HEK293 (cell line): ENCODE results near the gene TLCD3A.

Experiments used
- BCL6B ChIP-seq: fragments of 450-650 bp; formaldehyde crosslinking; IDR thresholded peaks from 2 replicates; pipeline ENCODE4 v1.5.1; 2017; ENCODE audit warnings: missing biosample characterization, missing genetic modification characterization
- GLIS1 ChIP-seq: fragments of 450-650 bp; formaldehyde crosslinking; IDR thresholded peaks from 2 replicates; pipeline ENCODE4 v1.5.1; 2016; ENCODE audit warnings: missing biosample characterization, missing genetic modification characterization
- GLIS2 ChIP-seq: fragments of 450-650 bp; formaldehyde crosslinking; IDR thresholded peaks from 2 replicates; pipeline ENCODE4 v1.5.1; 2016; ENCODE audit warnings: missing biosample characterization, missing genetic modification characterization
- HOXC10 ChIP-seq: sonication (generic); formaldehyde crosslinking; IDR thresholded peaks from 2 replicates; pipeline ENCODE4 v1.8.1; 2023; ENCODE audit warnings: mild to moderate bottlenecking, missing genetic modification reagents
- KLF1 ChIP-seq: fragments of 450-650 bp; formaldehyde crosslinking; IDR thresholded peaks from 2 replicates; pipeline ENCODE4 v1.5.1; 2016; ENCODE audit warnings: missing biosample characterization, missing genetic modification characterization
- KLF7 ChIP-seq: fragments of 450-650 bp; formaldehyde crosslinking; IDR thresholded peaks from 2 replicates; pipeline ENCODE4 v1.5.1; 2016; ENCODE audit warnings: missing biosample characterization, missing genetic modification characterization, borderline replicate concordance
- MYNN ChIP-seq: fragments of 450-650 bp; formaldehyde crosslinking; IDR thresholded peaks from 2 replicates; pipeline ENCODE4 v1.5.1; 2016; ENCODE audit warnings: missing biosample characterization, missing genetic modification characterization, borderline replicate concordance
- PRDM2 ChIP-seq: fragments of 450-650 bp; formaldehyde crosslinking; IDR thresholded peaks from 2 replicates; pipeline ENCODE4 v1.5.1; 2016; ENCODE audit warnings: missing biosample characterization, missing genetic modification characterization, borderline replicate concordance
- YY2 ChIP-seq: fragments of 450-650 bp; formaldehyde crosslinking; IDR thresholded peaks from 2 replicates; pipeline ENCODE4 v1.5.1; 2016; ENCODE audit warnings: missing biosample characterization, missing genetic modification characterization
- ZFHX2 ChIP-seq: fragments of 450-650 bp; formaldehyde crosslinking; conservative IDR thresholded peaks from 2 replicates; pipeline ENCODE4 v1.5.1; 2016; ENCODE audit warnings: missing biosample characterization, missing genetic modification characterization
- ZIC2 ChIP-seq: fragments of 450-650 bp; formaldehyde crosslinking; IDR thresholded peaks from 2 replicates; pipeline ENCODE4 v1.5.1; 2016; ENCODE audit warnings: missing biosample characterization, missing genetic modification characterization
- ZNF10 ChIP-seq: fragments of 450-650 bp; formaldehyde crosslinking; IDR thresholded peaks from 2 replicates; pipeline ENCODE4 v1.5.1; 2017; ENCODE audit warnings: missing biosample characterization, missing genetic modification characterization
- ZNF148 ChIP-seq: fragments of 450-650 bp; formaldehyde crosslinking; IDR thresholded peaks from 2 replicates; pipeline ENCODE4 v1.5.0; 2017; ENCODE audit warnings: missing biosample characterization, missing genetic modification characterization, borderline replicate concordance
- ZNF211 ChIP-seq: fragments of 450-650 bp; formaldehyde crosslinking; IDR thresholded peaks from 2 replicates; pipeline ENCODE4 v1.5.1; 2016; ENCODE audit warnings: low read depth, missing biosample characterization, missing genetic modification characterization
- ZNF23 ChIP-seq: fragments of 450-650 bp; formaldehyde crosslinking; IDR thresholded peaks from 2 replicates; pipeline ENCODE4 v1.5.1; 2016; ENCODE audit warnings: missing biosample characterization, missing genetic modification characterization, borderline replicate concordance
- ZNF324 ChIP-seq: fragments of 450-650 bp; formaldehyde crosslinking; IDR thresholded peaks from 2 replicates; pipeline ENCODE4 v1.5.1; 2016; ENCODE audit warnings: missing biosample characterization, missing genetic modification characterization
- ZNF335 ChIP-seq: fragments of 450-650 bp; formaldehyde crosslinking; conservative IDR thresholded peaks from 2 replicates; pipeline ENCODE4 v1.5.1; 2016; ENCODE audit warnings: missing biosample characterization, missing genetic modification characterization
- ZNF433 ChIP-seq: fragments of 450-650 bp; formaldehyde crosslinking; IDR thresholded peaks from 2 replicates; pipeline ENCODE4 v1.5.1; 2016; ENCODE audit warnings: missing biosample characterization, missing genetic modification characterization, low read depth
- ZNF48 ChIP-seq: fragments of 450-650 bp; formaldehyde crosslinking; IDR thresholded peaks from 2 replicates; pipeline ENCODE4 v1.5.1; 2016; ENCODE audit warnings: missing biosample characterization, missing genetic modification characterization
- ZNF488 ChIP-seq: fragments of 450-650 bp; formaldehyde crosslinking; IDR thresholded peaks from 2 replicates; pipeline ENCODE4 v1.5.1; 2016; ENCODE audit warnings: missing biosample characterization, missing genetic modification characterization
- ZNF544 ChIP-seq: fragments of 450-650 bp; formaldehyde crosslinking; IDR thresholded peaks from 2 replicates; pipeline ENCODE4 v1.5.0; 2017; ENCODE audit warnings: missing biosample characterization, missing genetic modification characterization
- ZNF555 ChIP-seq: fragments of 450-650 bp; formaldehyde crosslinking; conservative IDR thresholded peaks from 2 replicates; pipeline ENCODE4 v1.5.1; 2017; ENCODE audit warnings: missing biosample characterization, mild to moderate bottlenecking, missing genetic modification characterization, inconsistent platforms
- ZNF654 ChIP-seq: fragments of 450-650 bp; formaldehyde crosslinking; IDR thresholded peaks from 2 replicates; pipeline ENCODE4 v1.5.1; 2016; ENCODE audit warnings: low read depth, missing biosample characterization, missing genetic modification characterization
- ZNF701 ChIP-seq: fragments of 450-650 bp; formaldehyde crosslinking; IDR thresholded peaks from 2 replicates; pipeline ENCODE4 v1.5.1; 2016; ENCODE audit warnings: missing biosample characterization, missing genetic modification characterization
- TF ChIP-seq, protein P1 (sequence below): fragments of 450-650 bp; formaldehyde crosslinking; IDR thresholded peaks from 2 replicates; pipeline ENCODE4 v1.5.1; 2016; ENCODE audit warnings: missing biosample characterization, missing genetic modification characterization
- TF ChIP-seq, protein P2 (sequence below): fragments of 450-650 bp; formaldehyde crosslinking; IDR thresholded peaks from 2 replicates; pipeline ENCODE4 v1.5.1; 2016; ENCODE audit warnings: missing biosample characterization, missing genetic modification characterization

Gene TLCD3A

GRCh38 chr17:751269-752001, 19.0 kb downstream of the TLCD3A start (continued):
- no peak for TF ChIP-seq ZNF555 (tag by site-specific recombination)
- peak; percentile 54 for TF ChIP-seq GLIS2 (tag by site-specific recombination)
- TF ChIP-seq ZNF433 (tag by site-specific recombination): no peak
- TF ChIP-seq, protein P1, sequence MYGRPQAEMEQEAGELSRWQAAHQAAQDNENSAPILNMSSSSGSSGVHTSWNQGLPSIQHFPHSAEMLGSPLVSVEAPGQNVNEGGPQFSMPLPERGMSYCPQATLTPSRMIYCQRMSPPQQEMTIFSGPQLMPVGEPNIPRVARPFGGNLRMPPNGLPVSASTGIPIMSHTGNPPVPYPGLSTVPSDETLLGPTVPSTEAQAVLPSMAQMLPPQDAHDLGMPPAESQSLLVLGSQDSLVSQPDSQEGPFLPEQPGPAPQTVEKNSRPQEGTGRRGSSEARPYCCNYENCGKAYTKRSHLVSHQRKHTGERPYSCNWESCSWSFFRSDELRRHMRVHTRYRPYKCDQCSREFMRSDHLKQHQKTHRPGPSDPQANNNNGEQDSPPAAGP (tag by site-specific recombination): peak; percentile 28; the same call in 1 of the 2 replicates
- TF ChIP-seq ZNF544 (tag by site-specific recombination): no peak
- no peak for TF ChIP-seq BCL6B (tag by site-specific recombination)
- TF ChIP-seq ZFHX2 (tag by site-specific recombination): peak; percentile 9; the same call in 1 of the 2 replicates
- TF ChIP-seq ZNF701: no peak
- TF ChIP-seq GLIS1 (tag by site-specific recombination): peak; percentile 72
- TF ChIP-seq HOXC10 (CRISPR knock-in tag): no peak
- TF ChIP-seq MYNN: no peak
- TF ChIP-seq ZNF488 (tag by site-specific recombination): no peak
- no peak for TF ChIP-seq ZNF23 (tag by site-specific recombination)
- no peak for TF ChIP-seq KLF1 (tag by site-specific recombination)
- TF ChIP-seq ZNF148 (tag by site-specific recombination): no peak
- TF ChIP-seq ZNF211 (tag by site-specific recombination): no peak
- no peak for TF ChIP-seq YY2 (tag by site-specific recombination)
- TF ChIP-seq ZNF10 (tag by site-specific recombination): no peak
- TF ChIP-seq ZNF654 (tag by site-specific recombination): no peak
- peak; percentile 60 for TF ChIP-seq ZIC2
- no peak for TF ChIP-seq ZNF48 (tag by site-specific recombination)
- no peak for TF ChIP-seq KLF7 (tag by site-specific recombination)
- 0 out of 2 replicates have a peak, but pooled peaks have one; percentile 18 for TF ChIP-seq ZNF324 (tag by site-specific recombination)
- TF ChIP-seq PRDM2 (tag by site-specific recombination): no peak
- TF ChIP-seq, protein P2, sequence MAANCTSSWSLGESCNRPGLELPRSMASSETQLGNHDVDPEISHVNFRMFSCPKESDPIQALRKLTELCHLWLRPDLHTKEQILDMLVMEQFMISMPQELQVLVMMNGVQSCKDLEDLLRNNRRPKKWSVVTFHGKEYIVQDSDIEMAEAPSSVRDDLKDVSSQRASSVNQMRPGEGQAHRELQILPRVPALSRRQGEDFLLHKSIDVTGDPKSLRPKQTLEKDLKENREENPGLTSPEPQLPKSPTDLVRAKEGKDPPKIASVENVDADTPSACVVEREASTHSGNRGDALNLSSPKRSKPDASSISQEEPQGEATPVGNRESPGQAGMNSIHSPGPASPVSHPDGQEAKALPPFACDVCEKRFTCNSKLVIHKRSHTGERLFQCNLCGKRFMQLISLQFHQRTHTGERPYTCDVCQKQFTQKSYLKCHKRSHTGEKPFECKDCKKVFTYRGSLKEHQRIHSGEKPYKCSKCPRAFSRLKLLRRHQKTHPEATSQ (tag by site-specific recombination): no peak
- peak; percentile 48; the same call in 1 of the 2 replicates for TF ChIP-seq ZNF335 (tag by site-specific recombination)
